Measurements from ENCODE around the gene CNTRL.
A peak's percentile ranks its signal among the peaks of the same experiment; 100 is the strongest.

Gene CNTRL

GRCh38 chr9:121055642-121056143, 19.1 kb upstream of the CNTRL start:
- no peak overlapping the region for H3K4me3 ChIP-seq (ENCODE audit: control insufficient read depth, low read depth, low read length)
- no peak for DNase-seq (ENCODE audit: low read depth)
- TF ChIP-seq CTCF (IDR thresholded peaks at IDR 0.05; ENCODE audit: control insufficient read depth, insufficient read depth, low read depth, low read length, missing control alignments) = peak; percentile 39

GRCh38 chr9:121057821-121058220, 16.9 kb upstream of the CNTRL start:
- no peak overlapping the region for H3K4me3 ChIP-seq (ENCODE audit: control insufficient read depth, low read depth, low read length)
- TF ChIP-seq CTCF (IDR thresholded peaks at IDR 0.05; ENCODE audit: control insufficient read depth, insufficient read depth, low read depth, low read length, missing control alignments) = no peak
- no peak for DNase-seq (ENCODE audit: low read depth)

- DNase-seq (ENCODE audit: low read depth) = no peak
- no peak for TF ChIP-seq CTCF (IDR thresholded peaks at IDR 0.05; ENCODE audit: control insufficient read depth, insufficient read depth, low read depth, low read length, missing control alignments)
- H3K4me3 ChIP-seq (ENCODE audit: control insufficient read depth, low read depth, low read length) = no peak overlapping the region
Observed at GRCh38 chr9:121059513-121059912, 15.2 kb upstream of the CNTRL start.

- no peak overlapping the region for H3K4me3 ChIP-seq (ENCODE audit: control insufficient read depth, low read depth, low read length)
- no peak for DNase-seq (ENCODE audit: low read depth)
- TF ChIP-seq CTCF (IDR thresholded peaks at IDR 0.05; ENCODE audit: control insufficient read depth, insufficient read depth, low read depth, low read length, missing control alignments) = peak; percentile 75
Observed at GRCh38 chr9:121059998-121060636, 14.6 kb upstream of the CNTRL start.

GRCh38 chr9:121066850-121067249, 7.9 kb upstream of the CNTRL start:
- DNase-seq (ENCODE audit: low read depth) = no peak
- no peak for TF ChIP-seq CTCF (IDR thresholded peaks at IDR 0.05; ENCODE audit: control insufficient read depth, insufficient read depth, low read depth, low read length, missing control alignments)

GRCh38 chr9:121067640-121068039, 7.1 kb upstream of the CNTRL start:
- no peak for DNase-seq (ENCODE audit: low read depth)
- no peak for TF ChIP-seq CTCF (IDR thresholded peaks at IDR 0.05; ENCODE audit: control insufficient read depth, insufficient read depth, low read depth, low read length, missing control alignments)
- H3K4me3 ChIP-seq (ENCODE audit: control insufficient read depth, low read depth, low read length) = no peak overlapping the region

More at GRCh38 chr9:121066850-121067249, 7.9 kb upstream of the CNTRL start:
- no peak overlapping the region for H3K4me3 ChIP-seq (ENCODE audit: control insufficient read depth, low read depth, low read length)

Data from AG09309 (cell line).